C4-2B (cell line): ENCODE data around the gene STK32C.

Experiments used
- CTCF ChIP-seq: fragments of 450-650 bp; conservative IDR thresholded peaks from 2 replicates; pipeline ENCODE4 v1.5.1; 2017; ENCODE audit warnings: mild to moderate bottlenecking
- ZFX ChIP-seq: fragments of 450-650 bp; IDR thresholded peaks from 2 replicates; pipeline ENCODE4 v1.6.1; 2017

GRCh38 chr10:132292287-132293200, 15.2 kb downstream of the STK32C start:
- no peak for TF ChIP-seq CTCF
- TF ChIP-seq ZFX: no peak
